HG03045 (cell line): Measurements from ENCODE around the gene RNF14.
A peak's percentile ranks its signal among the peaks of the same experiment; 100 is the strongest.

Experiments
- ATAC-seq: cut with Tn5 transposase; IDR thresholded peaks from one replicate; pipeline ENCODE4 v1.9.1; 2021; ENCODE audit warnings: mild to moderate bottlenecking, moderate library complexity; ENCODE audit not compliant: unreplicated experiment

RNF14 gene

GRCh38 chr5:141973871-141974595 is 5.1 kb downstream of the RNF14 start:
- no peak for ATAC-seq

GRCh38 chr5:141976176-141976575 is 7.3 kb downstream of the RNF14 start:
- no peak for ATAC-seq

GRCh38 chr5:141978389-141978788 is 9.5 kb downstream of the RNF14 start:
- no peak for ATAC-seq

- ATAC-seq, result no peak
These were observed 13.7 kb downstream of the RNF14 start for GRCh38 chr5:141982626-141983025.

GRCh38 chr5:141986072-141986471 is 17.2 kb downstream of the RNF14 start:
- no peak for ATAC-seq

GRCh38 chr5:141989720-141990119 is 20.8 kb downstream of the RNF14 start:
- ATAC-seq, result no peak

- ATAC-seq, result peak; percentile 57
These were observed 23.6 kb downstream of the RNF14 start for GRCh38 chr5:141992349-141992963.

GRCh38 chr5:141994511-141995136 is 25.7 kb downstream of the RNF14 start:
- ATAC-seq, result no peak

GRCh38 chr5:141995656-141996055 is 26.8 kb downstream of the RNF14 start:
- ATAC-seq, result no peak

GRCh38 chr5:141997358-141997960 is 28.6 kb downstream of the RNF14 start:
- no peak for ATAC-seq

- ATAC-seq, result no peak
These were observed 31.3 kb downstream of the RNF14 start for GRCh38 chr5:142000173-142000572.

GRCh38 chr5:142000704-142001484 is 32.0 kb downstream of the RNF14 start:
- ATAC-seq, result no peak

GRCh38 chr5:142003266-142003800 is 34.4 kb downstream of the RNF14 start:
- ATAC-seq, result no peak

GRCh38 chr5:142006363-142007236 is 37.7 kb downstream of the RNF14 start:
- ATAC-seq, result peak; percentile 47

GRCh38 chr5:142007237-142007544 is 38.3 kb downstream of the RNF14 start:
- ATAC-seq, result no peak

- ATAC-seq, result no peak
These were observed 39.9 kb downstream of the RNF14 start for GRCh38 chr5:142008813-142009212.

- ATAC-seq, result no peak
These were observed 41.0 kb downstream of the RNF14 start for GRCh38 chr5:142009886-142010285.

GRCh38 chr5:142011572-142012185 is 42.8 kb downstream of the RNF14 start:
- no peak for ATAC-seq

- ATAC-seq, result peak; percentile 4
These were observed 43.4 kb downstream of the RNF14 start for GRCh38 chr5:142012186-142012785.
